ENCODE measurements around the gene KSR2.

KSR2 gene

DNA sequence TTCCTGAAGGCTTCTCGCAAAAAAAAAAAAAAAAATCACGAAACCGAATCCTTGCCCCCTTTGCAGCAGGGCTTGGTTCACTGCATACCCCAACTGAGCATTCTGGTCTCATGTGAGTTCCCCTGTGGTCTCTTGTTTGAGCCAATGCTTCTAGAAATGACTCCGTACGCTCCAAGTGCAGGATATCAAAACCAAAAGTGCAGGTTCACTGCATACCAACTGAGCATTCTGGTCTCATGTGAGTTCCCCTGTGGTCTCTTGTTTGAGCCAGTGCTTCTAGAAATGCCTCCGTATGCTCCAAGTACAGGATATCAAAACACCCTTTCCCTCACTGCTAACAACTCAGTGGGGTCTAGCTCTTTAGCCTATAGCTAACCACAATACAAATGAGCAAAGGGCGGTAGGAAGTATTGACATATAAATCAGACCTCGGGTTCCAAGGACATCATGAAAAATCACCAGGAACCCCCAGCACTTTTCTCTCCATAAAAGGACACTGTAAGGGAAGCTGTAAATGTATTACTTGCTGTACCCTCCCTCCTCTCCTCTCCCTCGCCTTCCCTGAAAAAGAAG is 401.1 kb downstream of the KSR2 start:
- no peak for DNase-seq

DNA sequence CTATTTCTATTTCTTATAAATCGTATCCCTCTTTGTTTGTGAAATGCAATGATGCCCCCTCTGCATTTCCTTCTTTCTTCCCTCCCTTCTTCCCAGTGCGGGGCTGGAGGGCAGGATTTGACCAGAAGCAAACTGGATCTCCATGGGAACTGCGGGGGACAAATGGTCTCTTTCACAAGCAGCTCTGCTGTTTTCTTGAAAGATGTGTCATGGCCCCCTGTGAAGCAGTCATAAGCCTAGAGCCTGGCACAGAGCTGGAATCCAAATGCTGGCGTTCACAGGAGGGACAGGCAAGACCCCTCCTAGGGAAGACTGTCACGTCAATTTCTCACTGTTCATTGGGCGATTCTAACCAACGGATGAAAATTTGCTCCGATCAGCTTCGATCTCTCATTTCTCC is 403.9 kb downstream of the KSR2 start:
- peak; percentile 24 for DNase-seq

DNA sequence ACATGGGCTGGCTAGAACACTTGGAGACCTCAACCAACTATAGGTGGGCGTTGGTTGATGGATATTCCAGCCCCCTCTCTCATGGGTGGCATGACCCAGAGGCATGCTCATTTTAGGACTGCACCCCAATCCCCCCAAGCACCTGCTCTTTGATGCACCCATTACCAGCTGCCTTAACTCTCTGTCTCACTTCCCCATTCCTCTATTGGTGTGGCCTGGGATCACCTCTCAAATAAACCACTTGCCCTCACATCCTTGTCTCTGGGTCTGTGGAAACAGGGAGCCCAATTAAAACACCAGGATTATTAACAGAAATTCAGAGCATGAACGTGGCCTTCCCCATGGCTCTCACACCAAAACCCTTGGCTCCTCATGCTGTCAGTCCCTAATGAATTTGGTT is 405.1 kb downstream of the KSR2 start:
- DNase-seq = no peak

DNA sequence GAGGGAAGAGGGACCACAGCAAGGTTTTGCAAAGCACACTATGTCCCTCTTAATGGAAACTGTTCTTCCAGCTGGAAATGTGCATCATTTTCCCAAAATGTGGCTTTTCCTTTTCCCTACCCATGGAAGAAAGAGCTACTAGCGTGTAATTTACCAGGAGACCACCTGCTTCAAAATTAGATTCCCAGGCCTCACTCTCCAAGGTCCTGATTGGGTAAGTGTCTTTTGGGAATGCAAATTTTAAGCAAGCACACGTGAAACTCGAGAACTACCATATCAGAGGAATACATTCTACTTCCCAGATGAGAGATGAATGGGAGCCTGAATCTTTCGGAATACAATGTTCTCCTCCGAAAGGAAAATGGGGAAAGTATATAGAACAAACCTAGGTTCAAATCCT is 405.8 kb downstream of the KSR2 start:
- no peak for DNase-seq

DNA sequence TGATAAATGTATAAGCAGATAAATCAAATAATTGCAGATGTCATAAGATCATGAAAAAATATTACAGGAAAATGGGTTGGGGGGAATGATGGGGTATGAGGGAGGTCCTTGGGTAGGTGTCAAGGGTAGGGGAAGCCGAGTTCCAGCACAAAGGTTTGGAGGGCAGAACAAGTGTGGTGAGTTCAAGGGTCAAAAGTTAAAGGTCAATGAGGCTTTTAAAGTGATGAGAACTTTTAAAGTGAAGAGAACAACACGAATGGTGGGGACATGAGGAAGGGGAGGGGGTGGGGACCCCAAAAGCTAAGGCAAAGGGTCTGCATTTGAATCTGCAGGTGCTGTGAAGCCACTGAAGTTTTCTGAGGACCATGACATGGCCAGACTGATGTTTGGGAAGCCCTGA is 406.8 kb downstream of the KSR2 start:
- no peak for DNase-seq

DNA sequence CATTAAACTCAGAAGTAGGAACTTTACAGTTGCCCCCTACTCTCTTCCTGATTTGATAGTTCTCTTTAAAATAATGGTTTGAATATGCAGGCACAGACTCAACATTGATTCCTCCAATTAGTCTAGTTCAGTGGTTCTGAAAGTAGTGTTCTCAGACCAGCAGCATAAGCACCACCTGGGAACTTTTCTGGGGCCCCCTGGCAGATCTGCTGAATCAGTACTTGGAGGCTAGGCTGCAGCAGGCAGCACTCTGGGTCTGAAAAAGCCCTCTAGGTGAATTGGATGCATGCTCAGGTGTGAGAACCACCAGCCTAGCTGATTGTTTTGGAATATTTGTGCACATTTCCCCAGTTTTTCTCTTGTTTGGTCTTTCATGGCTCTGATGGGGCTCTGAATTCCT is 408.8 kb downstream of the KSR2 start:
- no peak for DNase-seq

DNA sequence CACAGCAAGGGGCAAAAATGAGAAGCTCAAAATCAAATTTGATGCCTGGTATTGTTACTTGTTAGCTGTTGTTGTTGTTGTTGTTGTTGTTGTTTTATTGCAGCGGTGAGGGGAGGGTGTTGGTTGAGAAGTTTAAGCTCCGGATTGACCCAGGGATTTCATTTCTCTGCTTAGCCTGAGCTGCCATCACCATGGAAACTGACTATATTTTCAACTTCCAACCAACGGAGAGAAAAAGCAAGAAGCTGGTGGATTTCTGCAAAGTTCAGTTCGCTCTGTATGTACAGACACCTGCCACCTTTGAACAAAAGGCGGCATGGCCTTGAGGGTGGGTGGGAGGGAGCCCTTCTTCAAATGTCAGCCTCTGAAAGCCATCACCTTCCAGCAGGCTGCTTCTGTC is 412.9 kb downstream of the KSR2 start:
- no peak for DNase-seq

DNA sequence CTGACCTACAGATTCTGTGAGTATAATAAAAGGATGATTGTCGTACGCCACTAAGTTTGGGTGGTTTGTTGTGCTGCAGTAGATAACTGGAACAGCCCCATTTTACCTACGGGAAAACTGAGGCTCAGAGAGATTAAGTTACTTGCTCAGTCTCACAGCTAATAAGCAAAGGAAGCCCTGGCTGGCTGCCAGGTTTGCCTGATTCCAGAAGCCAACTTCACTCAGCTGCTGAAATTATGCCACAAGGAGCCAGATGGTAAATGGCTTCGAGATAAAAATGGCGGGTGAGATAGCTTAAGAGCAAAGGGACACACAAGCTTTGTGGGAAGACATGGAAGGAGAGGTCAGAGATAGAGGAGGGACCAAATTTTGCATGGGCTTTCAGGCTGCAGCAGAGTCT is 415.8 kb downstream of the KSR2 start:
- peak; percentile 80 for DNase-seq

DNA sequence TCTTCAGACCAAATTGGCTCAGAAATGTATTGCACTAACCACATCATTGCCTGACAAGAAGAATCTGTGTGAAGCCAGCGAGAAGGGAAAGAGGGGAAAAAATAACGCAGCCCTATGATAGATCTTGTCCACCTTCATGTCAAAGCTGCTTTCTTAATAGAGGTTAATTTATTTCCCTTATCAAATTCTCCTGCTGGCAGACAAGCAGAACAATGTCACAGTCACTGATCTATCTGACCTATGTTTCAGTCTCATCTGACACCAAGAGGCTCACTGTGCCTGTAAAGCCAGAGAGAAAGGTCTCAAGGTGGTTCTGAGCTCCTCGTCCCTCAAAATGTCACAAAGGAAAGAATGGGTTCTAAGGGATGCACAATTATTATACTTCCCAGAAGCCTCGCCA is 417.1 kb downstream of the KSR2 start:
- no peak for DNase-seq

DNA sequence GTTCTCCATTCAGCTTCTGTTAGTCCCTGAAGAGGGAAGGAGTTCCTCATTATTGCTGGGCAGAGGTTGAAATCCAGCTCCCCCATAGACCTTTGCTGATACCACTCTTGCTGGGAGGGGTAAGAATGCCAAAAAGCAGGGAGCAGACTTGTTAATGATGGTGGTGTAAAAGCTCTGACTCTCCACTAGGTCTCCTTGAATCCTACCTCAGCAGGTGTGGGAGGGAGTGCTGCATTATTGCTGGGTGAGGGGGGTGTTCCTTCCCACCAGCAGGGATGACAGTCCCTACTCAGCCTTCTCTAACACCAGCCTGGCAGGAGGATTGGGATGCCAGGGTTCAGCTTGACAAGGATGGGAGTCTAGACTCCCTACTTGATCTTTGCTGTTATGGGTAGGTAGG is 421.6 kb downstream of the KSR2 start:
- DNase-seq = no peak

DNA sequence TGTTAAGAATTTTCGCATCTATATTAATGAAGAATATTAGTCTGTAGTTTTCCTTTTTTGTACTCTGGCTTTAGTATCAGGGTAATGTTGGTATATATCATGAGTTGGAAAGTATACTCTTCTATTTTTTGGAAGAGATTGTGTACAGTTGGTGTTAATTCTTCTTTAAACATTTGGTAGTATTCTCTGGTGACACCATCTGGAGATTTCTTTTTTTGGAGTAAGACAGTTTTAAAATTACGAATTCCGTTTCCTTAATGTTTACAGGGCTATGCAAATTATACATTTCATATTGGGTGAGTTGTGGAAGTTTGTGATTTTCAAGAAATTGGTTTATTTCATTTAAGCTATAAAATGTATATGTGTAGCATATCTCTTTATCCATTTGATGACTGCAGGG is 423.6 kb downstream of the KSR2 start:
- no peak for DNase-seq

DNA sequence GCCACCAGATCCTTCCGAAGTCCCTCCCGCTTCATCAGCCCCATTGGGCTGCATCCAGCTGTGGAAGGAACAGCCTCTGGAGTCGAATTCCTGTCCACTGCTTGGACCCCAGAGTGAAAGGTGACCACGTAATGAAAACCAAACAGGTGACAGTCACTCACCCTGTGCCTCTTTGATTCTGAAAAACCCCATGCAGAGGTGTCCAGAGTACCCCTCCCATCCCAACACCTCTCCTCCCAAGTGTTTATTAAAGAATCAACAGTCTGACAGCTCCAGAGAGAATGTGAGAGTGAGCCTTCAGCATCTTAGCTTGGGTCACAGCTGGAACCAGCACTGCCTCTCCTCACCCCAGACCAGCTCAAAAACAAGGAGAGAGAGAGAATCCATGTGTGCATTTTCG is 428.8 kb downstream of the KSR2 start:
- no peak for DNase-seq

DNA sequence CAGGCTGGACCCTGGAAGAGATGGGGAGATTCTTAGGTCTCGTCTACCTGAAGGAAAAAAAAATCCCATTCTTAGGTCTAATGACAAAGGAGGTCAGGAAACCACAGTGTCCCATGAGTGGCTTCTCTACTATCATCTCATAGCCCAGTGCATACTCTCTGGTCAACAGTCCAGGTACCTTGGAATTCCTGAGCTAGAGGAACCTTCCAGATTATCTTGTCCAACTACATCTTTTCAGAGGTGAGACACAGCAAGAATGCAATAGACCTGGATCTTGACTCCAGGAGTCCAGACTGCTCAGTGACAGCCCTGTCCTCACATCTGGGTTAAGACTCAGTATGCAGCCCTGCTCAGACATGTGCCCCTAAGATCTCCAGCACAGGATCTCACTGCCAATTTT is 429.9 kb downstream of the KSR2 start:
- no peak for DNase-seq

DNA sequence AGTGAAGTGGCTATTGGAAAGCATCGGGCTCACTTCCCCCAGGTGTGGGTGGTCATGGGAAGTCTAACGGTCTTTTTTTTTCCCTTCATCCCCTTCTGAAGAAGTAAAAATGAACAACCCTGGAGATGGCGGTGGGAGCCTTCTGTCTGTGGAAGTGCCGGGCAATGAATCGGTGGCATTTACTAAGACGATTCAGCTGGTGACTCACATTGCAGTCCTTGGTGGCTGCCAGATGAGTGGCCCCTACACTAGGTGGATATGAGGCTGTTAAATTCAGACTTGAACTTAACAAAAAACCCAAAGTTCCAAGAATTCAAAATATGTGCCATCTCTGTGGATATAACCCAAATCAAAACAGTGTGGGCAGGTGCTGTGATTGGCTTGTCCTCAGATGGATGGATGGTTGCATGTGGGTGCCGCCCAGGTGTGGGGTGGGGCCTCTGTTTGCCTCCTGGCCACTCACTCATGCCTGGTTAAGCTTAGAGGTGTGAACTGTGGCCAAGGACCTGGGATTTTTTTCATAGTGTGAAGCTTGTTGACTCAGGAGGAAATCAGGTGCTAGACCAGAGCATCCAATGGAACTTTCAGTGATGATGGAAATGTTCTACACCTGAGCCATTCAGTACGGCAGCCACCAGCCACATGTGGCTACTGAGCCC is 430.6 kb downstream of the KSR2 start:
- no peak for DNase-seq

DNA sequence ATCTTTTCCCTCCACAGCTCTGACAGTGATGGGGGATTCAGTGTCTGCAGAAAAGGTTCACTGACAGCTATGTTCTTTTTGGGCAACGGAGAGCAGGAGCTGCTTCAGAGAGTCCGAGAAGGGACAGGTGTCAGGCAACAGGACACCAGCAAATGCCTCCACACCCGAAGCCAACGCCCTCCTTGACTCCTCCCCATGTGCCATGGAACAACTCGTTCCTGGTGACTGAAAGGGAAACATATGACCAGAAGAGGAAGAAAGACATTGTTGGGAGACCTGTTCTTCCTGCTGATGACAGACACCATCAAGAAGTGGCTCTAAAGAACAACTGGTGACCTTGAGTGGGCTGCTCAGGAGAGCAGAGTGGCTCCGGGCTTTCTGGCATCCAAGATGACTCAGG is 435.1 kb downstream of the KSR2 start:
- DNase-seq = no peak

DNA sequence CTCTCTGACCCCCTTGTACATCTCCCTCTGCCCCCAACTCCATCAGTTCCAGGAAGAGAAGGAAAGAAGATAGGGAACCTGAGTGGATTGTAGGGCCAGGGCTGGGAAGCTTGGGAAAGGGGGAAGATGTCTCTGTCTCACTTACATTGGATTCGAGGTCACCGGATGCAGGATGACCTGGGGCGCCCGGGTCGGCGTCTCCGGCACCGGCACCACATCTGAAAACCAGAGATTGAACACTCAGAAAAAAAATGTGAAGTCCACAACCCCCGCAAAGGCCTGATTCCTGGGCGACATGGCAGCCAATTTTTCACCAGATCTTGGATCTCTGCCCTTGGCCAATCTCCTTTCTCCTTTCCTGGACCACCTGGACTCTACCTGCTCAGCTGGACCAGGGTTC is 438.0 kb downstream of the KSR2 start:
- DNase-seq = no peak

DNA sequence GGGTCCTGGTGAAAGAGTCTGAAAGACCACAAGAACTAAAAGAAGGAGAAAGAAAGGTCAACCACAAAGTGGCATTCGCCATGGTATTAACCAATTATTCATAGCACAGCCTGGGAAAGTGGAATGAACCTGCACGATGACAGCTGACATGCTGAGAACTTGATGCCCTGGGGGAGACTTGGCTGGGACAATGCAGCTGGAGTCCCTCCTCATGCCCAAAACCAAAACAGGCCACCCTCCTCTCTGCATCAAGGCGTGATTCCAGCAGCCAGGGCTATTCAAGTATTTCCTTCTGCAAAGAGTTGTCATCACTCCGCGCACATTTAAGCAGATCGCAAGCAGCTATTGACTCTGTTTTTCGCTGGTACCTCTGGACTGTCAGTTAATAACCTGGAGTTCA is 440.3 kb downstream of the KSR2 start:
- no peak for DNase-seq

DNA sequence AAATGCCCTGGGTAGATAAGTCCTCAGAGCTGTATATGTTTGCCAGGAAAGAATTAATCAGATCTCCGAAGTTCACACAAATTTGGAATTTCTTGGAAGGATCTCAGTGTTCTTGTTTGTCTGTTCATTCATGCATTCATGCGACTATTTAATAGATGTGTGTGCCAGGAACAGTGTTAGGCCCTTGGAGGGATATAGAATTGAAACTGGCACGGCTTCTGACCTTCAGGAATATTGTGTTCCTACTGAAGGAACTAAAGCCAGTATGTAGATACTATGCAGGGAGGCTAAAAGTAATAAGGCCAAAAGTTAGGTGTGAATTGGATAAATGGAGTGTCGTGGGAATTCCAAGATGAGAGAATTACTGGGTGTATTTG is 441.3 kb downstream of the KSR2 start:
- DNase-seq = no peak

DNA sequence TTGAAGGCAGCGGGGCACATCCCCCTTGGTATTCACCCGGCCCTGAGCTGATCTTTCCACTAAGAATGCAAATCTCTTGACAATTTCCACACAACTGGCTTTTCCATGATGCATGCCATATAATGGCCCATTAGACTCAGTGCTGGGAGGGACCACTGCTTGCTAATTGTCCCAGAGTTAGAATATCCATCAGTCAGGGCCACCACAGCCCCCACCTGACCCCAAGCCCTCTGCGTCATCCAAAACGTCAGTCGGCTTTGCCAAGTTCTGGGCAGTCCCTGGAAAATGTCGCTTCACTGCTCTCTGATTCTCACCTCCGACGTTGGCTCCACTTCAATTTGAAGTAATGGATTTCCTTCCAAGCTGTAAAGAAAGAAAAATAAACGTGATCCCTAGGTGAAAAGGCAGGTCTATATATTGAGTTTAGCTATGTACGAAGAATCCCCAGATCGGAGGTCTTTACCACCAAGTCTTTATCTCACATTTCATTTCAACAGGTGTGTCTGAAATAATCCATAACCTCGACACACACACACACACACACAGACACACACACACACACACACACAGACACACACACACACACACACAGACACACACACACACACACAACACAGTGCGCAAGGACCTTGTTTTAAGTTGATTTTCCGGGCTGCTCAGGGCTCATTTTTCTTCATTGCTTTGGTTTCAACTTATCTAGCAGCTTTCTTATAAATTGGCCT is 441.9 kb downstream of the KSR2 start:
- DNase-seq = no peak

DNA sequence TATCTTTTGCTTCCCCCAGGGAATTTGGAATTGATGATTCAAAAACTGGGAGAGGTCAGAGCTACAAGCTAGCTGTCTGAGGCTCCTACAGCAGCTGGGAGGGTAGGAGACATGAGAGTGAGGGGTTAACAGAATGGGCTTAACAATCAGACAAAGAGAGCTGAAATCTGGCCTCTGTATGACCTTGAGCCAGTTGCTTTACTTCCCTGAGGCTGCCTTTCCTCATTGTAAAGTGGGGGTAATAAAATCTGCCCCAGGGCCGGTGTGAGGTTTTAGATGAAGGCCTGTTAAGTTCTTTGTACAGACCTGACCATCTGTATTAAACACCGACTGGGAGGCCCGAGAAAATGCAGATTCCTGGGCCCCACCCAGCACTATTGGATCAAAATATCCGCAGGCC is 443.0 kb downstream of the KSR2 start:
- no peak for DNase-seq

DNA sequence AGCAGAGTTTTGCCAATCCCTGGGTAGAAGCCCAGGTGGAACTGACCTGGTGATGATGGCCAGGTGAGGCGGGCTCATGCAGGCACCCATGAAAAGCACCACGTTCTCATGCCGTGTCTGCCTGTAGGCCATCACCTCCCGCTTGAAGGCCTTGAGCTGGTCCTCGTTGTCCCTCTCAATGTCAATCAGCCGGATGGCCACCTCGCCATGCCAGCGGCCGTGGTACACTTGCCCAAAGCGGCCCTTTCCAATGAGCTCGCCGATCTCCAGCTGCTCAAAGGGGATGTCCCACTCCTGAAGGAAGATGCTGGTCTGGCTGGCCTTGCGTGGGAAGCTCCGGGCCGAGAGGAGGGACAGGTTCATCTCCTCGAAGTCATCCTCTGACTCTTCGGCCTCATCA is 444.0 kb downstream of the KSR2 start:
- no peak for DNase-seq

DNA sequence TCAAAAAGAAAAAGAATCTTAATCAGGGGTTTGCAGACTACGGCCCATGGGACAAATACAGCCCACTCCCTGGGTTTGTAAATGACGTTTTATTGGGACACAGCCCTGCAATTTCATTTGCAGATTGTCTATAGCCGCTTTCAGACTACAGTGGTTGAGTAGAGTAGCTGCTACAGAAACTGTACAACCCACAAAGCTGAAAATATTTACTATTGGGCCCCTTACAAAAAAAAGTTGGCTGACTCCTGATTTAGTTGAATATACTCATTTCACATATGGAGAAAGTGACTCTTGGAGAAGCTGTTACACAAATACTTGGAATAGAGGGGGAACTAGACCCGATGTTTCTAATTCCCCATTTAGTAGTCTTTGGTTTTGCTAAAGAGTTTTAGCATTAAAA is 444.8 kb downstream of the KSR2 start:
- no peak for DNase-seq

DNA sequence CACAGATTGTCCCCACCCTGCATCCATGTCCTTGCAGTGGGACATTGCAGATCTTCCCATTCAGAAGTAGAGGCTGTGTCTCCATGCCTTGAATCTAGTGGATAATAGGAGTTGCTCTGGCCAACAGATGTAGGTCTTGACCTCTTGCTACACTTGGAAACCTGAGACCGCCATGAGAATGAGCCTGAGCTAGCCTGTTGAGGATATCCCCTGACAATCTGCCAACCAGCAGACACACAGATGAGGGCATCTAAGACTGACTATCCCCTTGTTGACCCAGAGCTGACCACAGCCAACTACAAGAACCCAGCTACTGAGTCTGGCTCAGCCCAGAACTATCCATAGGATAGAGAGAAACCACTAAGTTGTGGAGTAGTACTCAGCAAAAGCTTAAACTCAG is 446.2 kb downstream of the KSR2 start:
- no peak for DNase-seq

DNA sequence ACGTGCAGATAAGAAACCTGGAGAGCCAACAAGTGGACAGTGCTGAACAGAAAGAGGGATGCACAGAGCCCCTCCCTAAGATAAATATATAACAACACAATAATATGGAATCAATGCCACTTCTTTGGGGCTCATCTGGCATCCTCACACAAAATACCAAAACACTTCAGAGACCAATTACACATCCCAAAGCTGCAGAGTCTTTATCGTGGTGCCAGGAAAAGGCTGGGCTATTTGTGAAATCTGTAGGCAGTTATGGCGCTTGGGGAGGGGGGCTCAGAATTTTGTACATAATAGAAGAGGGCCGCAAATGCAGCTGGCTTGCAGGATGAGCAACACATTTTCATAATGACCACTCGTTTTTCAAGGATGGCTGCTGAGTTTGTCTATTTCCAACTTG is 446.9 kb downstream of the KSR2 start:
- DNase-seq = no peak

DNA sequence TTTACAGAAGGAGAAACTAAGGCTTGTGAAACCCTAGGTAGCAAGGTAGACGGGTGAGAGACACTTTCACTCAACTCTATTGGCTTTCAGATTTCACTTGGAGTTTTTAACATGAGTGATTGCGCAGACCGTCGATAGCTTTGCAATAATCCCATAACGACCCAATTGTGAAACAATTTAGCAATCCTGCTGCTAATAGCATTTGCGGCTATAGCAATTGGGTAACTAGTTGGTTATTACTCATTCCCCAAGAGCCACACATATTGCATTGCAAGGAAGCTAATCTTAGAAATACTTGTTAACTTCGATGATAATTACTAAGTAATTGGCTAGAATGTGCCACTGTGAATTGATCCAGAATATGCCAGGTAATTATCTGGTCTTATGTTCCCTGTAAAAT is 447.4 kb downstream of the KSR2 start:
- DNase-seq = no peak
